ENCODE data around the gene PPY. TPM values are rescaled to one million over a fixed set of nuclear protein-coding genes. Genes with fewer than 3 reads are reported as not detected.
"Not testable (repeated sequence)": the region's sequence is repeated elsewhere in the genome, so short reads cannot be mapped to it uniquely, and the experiment has no call there.

The PPY gene
- total RNA-seq, 6 experiments from 2014 or later: not detected

DNA sequence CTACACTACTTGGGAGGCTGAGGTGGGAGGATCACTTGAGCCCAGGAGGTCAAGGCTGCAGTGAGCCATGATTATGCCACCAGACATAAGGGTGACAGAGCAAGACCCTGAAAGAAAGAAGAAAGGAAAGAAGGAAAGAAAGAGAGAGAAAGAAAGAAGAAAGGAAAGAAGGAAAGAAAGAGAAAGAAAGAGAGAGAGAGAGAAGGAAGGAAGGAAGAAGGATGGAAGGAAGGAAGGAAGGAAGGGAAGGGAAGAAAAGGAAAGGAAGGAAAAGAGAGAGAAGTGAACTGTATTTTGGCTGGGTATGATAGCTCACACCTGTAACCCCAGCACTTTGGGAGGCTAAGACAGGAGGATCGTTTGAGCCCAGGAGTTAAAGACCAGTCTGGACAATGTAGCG is 35.8 kb upstream of the PPY start:
- TF ChIP-seq, protein P1, sequence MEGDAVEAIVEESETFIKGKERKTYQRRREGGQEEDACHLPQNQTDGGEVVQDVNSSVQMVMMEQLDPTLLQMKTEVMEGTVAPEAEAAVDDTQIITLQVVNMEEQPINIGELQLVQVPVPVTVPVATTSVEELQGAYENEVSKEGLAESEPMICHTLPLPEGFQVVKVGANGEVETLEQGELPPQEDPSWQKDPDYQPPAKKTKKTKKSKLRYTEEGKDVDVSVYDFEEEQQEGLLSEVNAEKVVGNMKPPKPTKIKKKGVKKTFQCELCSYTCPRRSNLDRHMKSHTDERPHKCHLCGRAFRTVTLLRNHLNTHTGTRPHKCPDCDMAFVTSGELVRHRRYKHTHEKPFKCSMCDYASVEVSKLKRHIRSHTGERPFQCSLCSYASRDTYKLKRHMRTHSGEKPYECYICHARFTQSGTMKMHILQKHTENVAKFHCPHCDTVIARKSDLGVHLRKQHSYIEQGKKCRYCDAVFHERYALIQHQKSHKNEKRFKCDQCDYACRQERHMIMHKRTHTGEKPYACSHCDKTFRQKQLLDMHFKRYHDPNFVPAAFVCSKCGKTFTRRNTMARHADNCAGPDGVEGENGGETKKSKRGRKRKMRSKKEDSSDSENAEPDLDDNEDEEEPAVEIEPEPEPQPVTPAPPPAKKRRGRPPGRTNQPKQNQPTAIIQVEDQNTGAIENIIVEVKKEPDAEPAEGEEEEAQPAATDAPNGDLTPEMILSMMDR (IDR thresholded peaks at IDR 0.05): no peak
- H3K36me3 Mint-ChIP-seq (ENCODE audit: low read depth): no peaks in the 10 kb centered on the region
- no peaks in the 10 kb centered on the region for H3K9me3 Mint-ChIP-seq
- no peak for DNase-seq
- no peak overlapping the region for H3K27ac Mint-ChIP-seq
- no peaks in the 10 kb centered on the region for H3K4me1 Mint-ChIP-seq (ENCODE audit: low read depth)
- H3K4me3 Mint-ChIP-seq: no peak overlapping the region
- peaks cover 52% of the 10 kb centered on the region for H3K27me3 Mint-ChIP-seq (ENCODE audit: insufficient read depth)

DNA sequence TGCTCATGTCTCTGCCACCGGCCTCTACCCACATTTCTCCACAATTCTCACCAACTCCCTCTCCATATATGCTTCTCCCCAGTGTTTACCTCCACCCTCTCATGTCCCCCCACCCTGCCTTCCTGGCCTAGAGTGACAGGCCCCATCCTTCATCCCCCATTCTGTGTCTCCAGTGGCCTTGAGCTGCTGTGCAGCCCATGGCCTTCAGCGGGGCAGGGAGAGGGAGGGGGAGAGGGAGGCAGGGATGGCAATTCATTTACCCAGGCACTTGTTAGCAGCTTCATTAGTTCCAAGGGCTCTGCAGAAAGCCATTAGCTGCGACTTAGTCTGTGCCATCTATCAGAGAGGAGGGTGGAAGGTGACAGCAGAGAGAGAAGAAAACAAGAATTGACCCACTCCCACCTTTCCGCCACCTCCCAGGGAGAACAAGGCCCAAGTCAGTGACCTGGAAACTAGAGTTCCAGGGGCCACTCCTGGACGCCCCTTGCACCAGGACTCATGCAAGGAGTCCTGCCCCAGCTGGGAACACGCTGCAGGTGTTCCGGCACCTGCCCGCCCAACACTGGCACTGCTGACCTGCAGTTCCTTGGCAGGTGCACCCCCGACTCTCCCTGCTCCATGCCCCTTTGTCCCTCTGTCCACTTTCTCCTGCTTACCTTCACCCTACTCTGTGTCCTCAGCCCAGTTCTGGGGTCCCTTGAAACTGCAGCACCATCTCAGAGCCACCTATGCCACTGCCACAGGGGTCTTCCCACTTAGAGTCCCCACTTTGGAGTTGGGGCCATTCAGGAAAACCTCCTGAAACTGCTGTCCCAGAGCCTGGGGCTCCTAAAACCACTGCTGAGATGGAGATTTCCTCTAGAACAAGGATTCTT is 34.9 kb upstream of the PPY start:
- Mint-ChIP-seq H3K4me1 (ENCODE audit: low read depth) (no peaks in the 10 kb centered on the region), H3K27me3 (ENCODE audit: insufficient read depth) (peaks cover 54% of the 10 kb centered on the region), H3K36me3 (ENCODE audit: low read depth) (no peaks in the 10 kb centered on the region), H3K4me3 (no peak overlapping the region), H3K9me3 (no peaks in the 10 kb centered on the region), H3K27ac (no peak overlapping the region)
- TF ChIP-seq, protein P1 (IDR thresholded peaks at IDR 0.05): no peak
- no peak for DNase-seq

DNA sequence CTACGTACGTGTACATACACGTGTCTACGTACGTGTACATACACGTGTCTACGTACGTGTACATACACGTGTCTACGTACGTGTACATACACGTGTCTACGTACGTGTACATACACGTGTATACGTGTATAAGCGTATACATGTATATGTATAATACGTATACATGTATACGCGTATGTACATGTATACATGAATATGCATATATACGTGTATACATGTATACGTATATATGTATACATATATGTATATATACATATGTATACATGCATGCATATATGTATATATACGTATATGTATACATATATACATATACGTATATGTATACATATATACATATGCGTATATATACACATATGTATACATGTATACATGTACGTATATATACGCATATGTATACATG is 33.6 kb upstream of the PPY start:
- peaks cover 50% of the 10 kb centered on the region for H3K27me3 Mint-ChIP-seq (ENCODE audit: insufficient read depth)
- H3K36me3 Mint-ChIP-seq (ENCODE audit: low read depth): no peaks in the 10 kb centered on the region
- DNase-seq: no peak
- H3K4me3 Mint-ChIP-seq: no peak overlapping the region
- no peak overlapping the region for H3K27ac Mint-ChIP-seq
- TF ChIP-seq, protein P1 (IDR thresholded peaks at IDR 0.05): no peak
- no peaks in the 10 kb centered on the region for H3K4me1 Mint-ChIP-seq (ENCODE audit: low read depth)
- no peaks in the 10 kb centered on the region for H3K9me3 Mint-ChIP-seq

DNA sequence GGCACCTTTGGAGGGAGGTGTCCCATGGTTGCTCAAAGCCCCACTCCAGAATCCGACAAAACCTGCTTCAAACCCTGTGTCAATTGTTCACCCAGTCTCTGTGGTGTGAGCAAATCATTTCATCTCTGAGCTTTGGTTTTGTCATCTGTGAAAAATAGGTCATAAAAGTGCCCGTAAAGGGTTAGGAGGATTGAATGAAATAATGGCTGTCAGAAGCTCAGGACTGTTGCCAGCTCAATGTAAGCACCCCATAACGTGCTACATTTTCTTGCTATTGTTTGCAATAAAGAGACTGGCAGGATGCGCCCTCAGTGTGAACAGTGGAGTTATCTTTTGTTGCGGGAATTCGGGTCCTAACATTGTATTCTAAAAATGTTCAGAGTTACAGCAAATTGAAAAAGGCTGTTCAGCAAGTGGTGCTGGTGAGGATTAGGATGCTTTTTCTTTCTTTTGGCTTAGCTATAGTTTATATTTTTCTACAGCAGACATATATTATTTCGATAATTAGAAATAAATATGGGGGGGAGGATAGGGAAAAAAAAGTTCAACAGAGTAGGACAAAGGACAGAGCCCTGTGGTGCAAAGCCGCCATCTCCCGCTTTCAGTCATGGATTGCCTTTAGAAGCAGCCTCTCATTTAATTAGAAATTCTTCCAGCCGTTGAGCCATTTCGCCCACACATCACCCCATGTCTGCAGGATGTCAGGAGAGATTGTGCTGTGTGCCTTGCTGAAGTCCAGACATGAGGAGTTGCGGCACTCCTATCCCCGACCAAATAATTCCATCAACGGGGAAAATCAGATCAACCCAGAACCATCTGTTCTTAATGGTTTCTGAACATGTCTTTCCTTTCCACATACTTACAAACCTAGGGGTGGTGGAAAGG is 32.3 kb upstream of the PPY start:
- Mint-ChIP-seq H3K9me3 (no peaks in the 10 kb centered on the region), H3K27me3 (ENCODE audit: insufficient read depth) (peaks cover 45% of the 10 kb centered on the region), H3K4me1 (ENCODE audit: low read depth) (no peaks in the 10 kb centered on the region), H3K27ac (no peak overlapping the region), H3K4me3 (no peak overlapping the region), H3K36me3 (ENCODE audit: low read depth) (no peaks in the 10 kb centered on the region)
- no peak for DNase-seq
- TF ChIP-seq, protein P1 (IDR thresholded peaks at IDR 0.05): no peak

DNA sequence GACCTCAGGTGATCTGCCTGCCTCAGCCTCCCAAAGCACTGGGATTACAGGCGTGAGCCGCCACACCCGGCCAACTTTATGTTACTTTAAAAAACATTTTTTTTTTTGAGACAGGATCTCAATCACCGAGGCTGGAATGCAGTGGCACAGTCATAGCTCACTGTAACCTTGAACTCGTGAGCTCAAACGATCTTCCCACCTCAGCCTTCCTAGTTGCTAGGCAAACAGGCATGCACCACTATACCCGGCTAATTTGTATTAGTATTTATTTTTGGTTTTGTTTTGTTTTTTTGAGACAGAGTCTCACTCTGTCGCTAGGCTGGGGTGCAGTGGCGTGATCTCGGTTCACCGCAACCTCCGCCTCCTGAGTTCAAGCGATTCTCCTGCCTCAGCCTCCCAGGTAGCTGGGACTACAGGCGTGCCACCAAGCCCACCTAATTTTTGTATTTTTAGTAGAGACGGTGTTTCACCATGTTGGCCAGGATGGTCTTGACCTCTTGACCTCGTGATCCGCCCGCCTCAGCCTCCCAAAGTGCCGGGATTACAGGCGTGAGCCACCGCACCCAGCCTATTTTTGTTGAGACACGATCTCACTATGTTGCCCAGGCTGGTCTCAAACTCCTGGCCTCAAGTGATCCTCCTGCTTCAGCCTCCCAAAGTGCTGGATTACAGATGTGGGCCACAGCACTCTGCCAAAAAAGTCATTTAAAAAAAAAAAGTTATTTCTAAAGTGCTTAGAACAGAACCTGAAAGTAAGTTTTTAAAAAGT is 30.4 kb upstream of the PPY start:
- not testable (repeated sequence) for H3K4me1 Mint-ChIP-seq (ENCODE audit: low read depth); H3K4me3 Mint-ChIP-seq; H3K27ac Mint-ChIP-seq; H3K9me3 Mint-ChIP-seq; DNase-seq; H3K36me3 Mint-ChIP-seq (ENCODE audit: low read depth)
- H3K27me3 Mint-ChIP-seq (ENCODE audit: insufficient read depth): peaks cover 41% of the 10 kb centered on the region

DNA sequence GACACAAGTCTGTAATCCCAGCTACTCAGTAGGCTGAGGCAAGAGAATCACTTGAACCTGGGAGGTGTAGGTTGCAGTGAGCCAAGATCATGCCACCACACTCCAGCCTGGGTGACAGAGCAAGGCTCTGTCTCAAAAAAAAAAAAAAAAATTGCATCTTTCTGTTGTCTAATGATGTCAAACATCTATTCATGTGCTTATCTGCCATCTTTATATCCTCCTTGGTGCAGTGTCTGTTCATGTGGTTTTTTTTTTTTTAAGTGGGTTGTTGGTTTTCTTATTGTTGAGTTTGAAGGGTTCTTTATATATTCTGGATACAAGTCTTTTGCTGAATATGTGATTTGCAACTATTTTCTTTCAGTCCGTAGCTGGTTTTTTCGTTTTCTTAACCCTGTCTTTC is 29.2 kb upstream of the PPY start:
- Mint-ChIP-seq H3K27me3 (ENCODE audit: insufficient read depth) (peaks cover 40% of the 10 kb centered on the region), H3K4me1 (ENCODE audit: low read depth) (peaks cover 14% of the 10 kb centered on the region)
- not testable (repeated sequence) for DNase-seq; H3K27ac Mint-ChIP-seq; H3K4me3 Mint-ChIP-seq; H3K36me3 Mint-ChIP-seq (ENCODE audit: low read depth); H3K9me3 Mint-ChIP-seq

All from HFFc6 (cell line).